Bronchial epithelial cell (primary cell): ENCODE measurements around the gene TNS3. TPM values are rescaled to one million over a fixed set of nuclear protein-coding genes. Genes with fewer than 3 reads are reported as not detected.

ENCODE experiments used
- DNase-seq: peaks from one replicate; pipeline ENCODE4 v3.0.0-alpha.2; 2010; ENCODE audit warnings: low read depth
- FAIRE-seq: peaks from 2 replicates; lab custom pipeline; 2011; peaks lifted over from hg19 to GRCh38; lab: Jason Lieb, UNC
- H3K27me3 ChIP-seq: 2 replicates; pipeline ENCODE4 v1.5.1; 2011; ENCODE audit warnings: low read length; ENCODE audit not compliant: control insufficient read depth, insufficient read depth
- H3K36me3 ChIP-seq: 2 replicates; pipeline ENCODE4 v1.5.1; 2011; ENCODE audit warnings: low read length; ENCODE audit not compliant: control insufficient read depth, insufficient read depth
- H3K4me3 ChIP-seq: 2 replicates; pipeline ENCODE4 v1.5.1; 2011; ENCODE audit warnings: mild to moderate bottlenecking, low read depth, low read length, control low read depth
- CTCF ChIP-seq: IDR thresholded peaks from 2 replicates; pipeline ENCODE4 v1.5.1; 2011; ENCODE audit warnings: mild to moderate bottlenecking, moderate library complexity, low read length, control low read depth, inconsistent platforms; ENCODE audit not compliant: insufficient read depth, severe bottlenecking
- total RNA-seq: library from RNA; depleted of rRNA; stranded (reverse); fragments of >200 nt; gene quantifications from 2 replicates; pipeline ENCODE4 v1.2.1, GENCODE V29; 2014

TNS3 gene
- total RNA-seq, 1 donor from 2014 or later: 2.6 TPM

GRCh38 chr7:47438411-47439029, 143.4 kb downstream of the TNS3 start:
- Histone ChIP-seq H3K36me3 (peaks cover 11% of the 10 kb centered on the region), H3K4me3 (no peak overlapping the region), H3K27me3 (no peaks in the 10 kb centered on the region)
- DNase-seq: no peak
- no peak for FAIRE-seq
- no peak for TF ChIP-seq CTCF

GRCh38 chr7:47435889-47436312, 146.0 kb downstream of the TNS3 start:
- DNase-seq (peak; percentile 70), FAIRE-seq (no peak)
- Histone ChIP-seq H3K36me3 (peaks cover 11% of the 10 kb centered on the region), H3K27me3 (no peaks in the 10 kb centered on the region), H3K4me3 (no peak overlapping the region)
- peak; percentile 85 for TF ChIP-seq CTCF

- Histone ChIP-seq H3K36me3 (peaks cover 9% of the 10 kb centered on the region), H3K4me3 (no peak overlapping the region), H3K27me3 (no peaks in the 10 kb centered on the region)
- FAIRE-seq (no peak), DNase-seq (peak; percentile 51)
- TF ChIP-seq CTCF: no peak
Observed at GRCh38 chr7:47433564-47433895, 148.4 kb downstream of the TNS3 start.

- peaks cover 7% of the 10 kb centered on the region for H3K36me3 ChIP-seq
- no peaks in the 10 kb centered on the region for H3K27me3 ChIP-seq
- FAIRE-seq: no peak
- H3K4me3 ChIP-seq: no peak overlapping the region
- peak; percentile 20 for DNase-seq
- no peak for TF ChIP-seq CTCF
Observed at GRCh38 chr7:47432671-47433563, 149.0 kb downstream of the TNS3 start.

- Histone ChIP-seq H3K4me3 (no peak overlapping the region), H3K36me3 (peaks cover 9% of the 10 kb centered on the region), H3K27me3 (no peaks in the 10 kb centered on the region)
- no peak for TF ChIP-seq CTCF
- FAIRE-seq (peak; percentile 13), DNase-seq (no peak)
Observed at GRCh38 chr7:47430422-47430821, 151.5 kb downstream of the TNS3 start.
